CD4-positive, alpha-beta T cell treated with Interleukin-6 for 4 hours (primary cell): ENCODE measurements around the gene PIAS4.

ENCODE experiments used
- DNase-seq: peaks from one replicate; pipeline ENCODE4 v3.0.0-alpha.2; 2020; ENCODE audit warnings: mixed read lengths

PIAS4 gene

GRCh38 chr19:4060621-4061177 is 53.2 kb downstream of the PIAS4 start:
- DNase-seq, result no peak

GRCh38 chr19:4061178-4061682 is 53.7 kb downstream of the PIAS4 start:
- no peak for DNase-seq

GRCh38 chr19:4061683-4062418 is 54.3 kb downstream of the PIAS4 start:
- no peak for DNase-seq

GRCh38 chr19:4062419-4063368 is 55.2 kb downstream of the PIAS4 start:
- DNase-seq, result no peak

- DNase-seq, result no peak
Observed at GRCh38 chr19:4063369-4064148, 56.0 kb downstream of the PIAS4 start.

- DNase-seq, result no peak
Observed at GRCh38 chr19:4064149-4064495, 56.6 kb downstream of the PIAS4 start.

- peak; percentile 53 for DNase-seq
Observed at GRCh38 chr19:4064496-4065260, 57.1 kb downstream of the PIAS4 start.

- peak; percentile 97 for DNase-seq
Observed at GRCh38 chr19:4065430-4066175, 58.1 kb downstream of the PIAS4 start.

- DNase-seq, result peak; percentile 75
Observed at GRCh38 chr19:4066176-4066606, 58.7 kb downstream of the PIAS4 start.

- peak; percentile 84 for DNase-seq
Observed at GRCh38 chr19:4066682-4067395, 59.3 kb downstream of the PIAS4 start, which contains the start of gene ZBTB7A. Gene ZBTB7A (minus strand): TSS chr19:4066899. CDS start chr19:4055232, 11,667 bp downstream.

- DNase-seq, result no peak
Observed at GRCh38 chr19:4067396-4068046, 60.0 kb downstream of the PIAS4 start.

GRCh38 chr19:4068047-4068966 is 60.8 kb downstream of the PIAS4 start:
- no peak for DNase-seq

- peak; percentile 77 for DNase-seq
Observed at GRCh38 chr19:4069331-4069959, 61.9 kb downstream of the PIAS4 start.

GRCh38 chr19:4071610-4072009 is 64.1 kb downstream of the PIAS4 start:
- DNase-seq, result no peak

- DNase-seq, result no peak
Observed at GRCh38 chr19:4075373-4075772, 67.8 kb downstream of the PIAS4 start.

GRCh38 chr19:4077007-4077374 is 69.5 kb downstream of the PIAS4 start:
- no peak for DNase-seq

GRCh38 chr19:4077800-4078684 is 70.5 kb downstream of the PIAS4 start:
- DNase-seq, result peak; percentile 61
